Measurements from ENCODE around the gene GID8.
A peak's percentile ranks its signal among the peaks of the same experiment; 100 is the strongest.

GID8 gene

DNA sequence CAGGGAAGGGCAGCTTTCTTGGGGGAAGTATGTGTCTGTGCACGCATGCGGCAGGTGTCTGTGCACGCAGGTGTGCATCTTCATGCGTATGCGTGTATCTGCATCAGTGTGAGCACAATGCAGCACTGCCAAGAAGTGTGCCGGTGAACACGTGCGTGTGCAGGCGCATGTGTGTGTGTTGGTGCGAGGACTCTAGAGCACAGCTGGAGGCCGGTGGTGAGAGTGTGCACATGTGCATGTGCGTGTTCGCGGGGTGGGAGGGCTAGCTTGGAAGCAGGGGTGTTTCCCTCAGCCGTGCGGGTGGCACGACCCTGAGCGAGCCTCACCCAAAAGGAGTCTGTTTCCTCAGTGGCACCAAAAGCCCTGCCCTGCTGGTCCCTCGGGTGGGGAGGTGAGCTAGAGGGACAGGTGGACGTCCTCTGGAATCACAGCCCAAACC lies 22.1 kb downstream of the GID8 start:
- DNase-seq = no peak

DNA sequence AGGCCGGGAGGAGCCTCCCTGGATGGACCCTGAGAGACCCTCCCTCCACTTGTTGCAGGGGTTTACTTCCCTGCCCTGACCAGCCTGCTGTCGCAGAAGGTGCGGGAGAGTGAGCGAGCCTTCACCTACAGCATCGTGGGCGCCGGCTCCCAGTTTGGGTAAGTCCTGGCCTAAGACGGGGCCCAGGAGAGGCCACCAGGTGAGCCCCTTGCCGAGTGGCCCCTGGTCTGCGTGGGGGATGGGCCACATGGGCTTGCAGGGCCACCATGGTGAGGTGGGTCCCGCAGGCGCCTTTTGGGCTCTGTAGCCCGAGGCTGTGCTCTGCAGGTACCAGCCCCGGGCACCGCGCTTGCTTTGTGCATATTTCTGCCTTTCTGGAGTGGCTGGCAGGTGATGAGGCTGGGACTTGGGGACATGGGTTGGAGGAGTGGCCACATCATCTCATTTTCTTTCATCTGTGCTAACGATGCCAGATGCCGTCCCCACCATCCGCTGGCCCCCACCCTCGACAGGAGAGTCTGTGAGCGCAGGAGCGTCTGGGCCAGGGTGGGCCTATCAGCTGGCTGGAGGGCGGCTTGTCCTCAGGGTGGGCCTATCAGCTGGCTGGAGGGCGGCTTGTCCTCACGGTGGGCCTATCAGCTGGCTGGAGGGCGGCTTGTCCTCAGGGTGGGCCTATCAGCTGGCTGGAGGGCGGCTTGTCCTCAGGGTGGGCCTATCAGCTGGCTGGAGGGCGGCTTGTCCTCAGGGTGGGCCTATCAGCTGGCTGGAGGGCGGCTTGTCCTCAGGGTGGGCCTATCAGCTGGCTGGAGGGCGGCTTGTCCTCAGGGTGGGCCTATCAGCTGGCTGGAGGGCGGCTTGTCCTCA lies 22.7 kb downstream of the GID8 start:
- peak; percentile 76 for DNase-seq

GRCh38 chr20:62961310-62961783 lies 23.4 kb downstream of the GID8 start:
- peak; percentile 37 for DNase-seq

- no peak for DNase-seq
Observed at GRCh38 chr20:62961799-62962198, 23.9 kb downstream of the GID8 start.

DNA sequence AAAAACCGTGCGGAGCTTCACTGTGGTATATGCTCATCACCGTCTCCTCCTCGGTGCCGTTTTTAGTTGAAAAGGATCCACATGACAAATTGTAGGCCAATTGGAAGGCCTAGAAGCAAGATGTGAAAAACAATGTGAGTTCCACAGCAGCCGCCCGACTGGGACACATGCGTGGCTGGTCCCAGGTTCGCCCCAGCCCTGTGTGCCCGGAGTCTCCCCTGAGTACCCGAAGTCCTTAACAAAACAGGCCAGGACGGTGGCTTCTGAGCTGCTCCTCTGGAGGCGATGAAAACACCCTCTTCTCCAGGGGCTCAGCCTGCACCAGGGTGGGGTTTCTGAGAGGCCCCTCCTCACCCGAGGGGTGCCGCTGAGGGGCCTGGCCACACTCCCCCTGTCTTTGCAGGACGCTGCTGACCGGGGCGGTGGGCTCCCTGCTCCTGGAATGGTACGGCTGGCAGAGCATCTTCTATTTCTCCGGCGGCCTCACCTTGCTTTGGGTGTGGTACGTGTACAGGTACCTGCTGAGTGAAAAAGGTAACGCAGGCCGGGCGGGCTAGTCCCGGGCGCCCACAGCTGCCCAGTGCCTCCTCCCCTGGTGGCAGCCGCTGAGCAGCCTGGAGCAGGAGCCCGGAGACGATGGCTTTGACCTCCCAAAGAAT lies 24.4 kb downstream of the GID8 start:
- DNase-seq = no peak

DNA sequence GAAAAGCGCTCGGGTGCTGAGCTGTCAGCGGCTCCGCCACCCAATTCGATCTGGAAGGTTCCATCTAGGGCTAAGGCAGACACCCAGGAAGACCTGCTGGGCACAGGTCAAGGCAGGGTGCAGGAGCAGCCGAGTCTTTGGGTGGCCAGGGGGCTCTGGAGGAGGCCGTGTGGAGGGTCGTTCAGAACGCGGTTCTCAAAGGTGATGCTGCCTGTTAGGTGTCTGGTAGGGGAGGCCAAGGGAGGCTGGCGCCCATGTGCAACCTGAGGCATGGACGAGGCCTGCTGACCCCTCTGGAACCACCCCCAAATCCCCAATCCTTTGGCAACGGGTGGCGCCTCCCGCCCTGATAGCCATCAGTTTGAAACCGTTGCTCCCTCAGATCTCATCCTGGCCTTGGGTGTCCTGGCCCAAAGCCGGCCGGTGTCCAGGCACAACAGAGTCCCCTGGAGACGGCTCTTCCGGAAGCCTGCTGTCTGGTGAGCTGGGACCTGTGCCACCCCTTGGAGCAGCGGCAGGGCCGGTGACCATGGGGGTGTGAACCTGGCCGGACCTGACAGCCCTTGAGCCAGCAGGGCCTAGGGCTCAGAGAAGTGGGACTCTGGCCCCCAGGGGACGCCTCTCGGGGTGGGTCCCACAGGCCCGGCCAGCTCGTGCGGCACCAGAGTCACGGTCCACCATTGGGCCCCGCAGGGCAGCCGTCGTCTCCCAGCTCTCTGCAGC lies 25.1 kb downstream of the GID8 start:
- no peak for DNase-seq

GRCh38 chr20:62963614-62964397 lies 25.9 kb downstream of the GID8 start:
- no peak for DNase-seq

GRCh38 chr20:62964700-62965099 lies 26.8 kb downstream of the GID8 start:
- DNase-seq = no peak

- no peak for DNase-seq
Observed at GRCh38 chr20:62965363-62965771, 27.4 kb downstream of the GID8 start.

- no peak for DNase-seq
Observed at GRCh38 chr20:62966212-62967148, 28.5 kb downstream of the GID8 start.

DNA sequence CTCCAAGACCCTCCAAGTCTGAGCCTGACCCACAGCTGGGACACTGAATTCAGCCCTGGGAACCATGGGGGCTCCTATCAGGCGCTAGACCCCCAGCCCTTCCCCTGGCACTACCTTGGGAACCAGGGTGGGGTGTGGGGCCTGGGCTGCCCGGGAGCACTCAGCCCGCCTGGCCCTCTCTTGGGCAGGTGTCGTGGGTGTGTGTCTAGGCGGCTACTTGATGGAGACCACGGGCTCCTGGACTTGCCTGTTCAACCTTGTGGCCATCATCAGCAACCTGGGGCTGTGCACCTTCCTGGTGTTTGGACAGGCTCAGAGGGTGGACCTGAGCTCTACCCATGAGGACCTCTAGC lies 29.2 kb downstream of the GID8 start:
- DNase-seq = no peak

- no peak for DNase-seq
Observed at GRCh38 chr20:62967628-62968351, 29.8 kb downstream of the GID8 start.

GRCh38 chr20:62968378-62969178 lies 30.6 kb downstream of the GID8 start:
- no peak for DNase-seq

GRCh38 chr20:62969179-62969760 lies 31.3 kb downstream of the GID8 start:
- DNase-seq = no peak

DNA sequence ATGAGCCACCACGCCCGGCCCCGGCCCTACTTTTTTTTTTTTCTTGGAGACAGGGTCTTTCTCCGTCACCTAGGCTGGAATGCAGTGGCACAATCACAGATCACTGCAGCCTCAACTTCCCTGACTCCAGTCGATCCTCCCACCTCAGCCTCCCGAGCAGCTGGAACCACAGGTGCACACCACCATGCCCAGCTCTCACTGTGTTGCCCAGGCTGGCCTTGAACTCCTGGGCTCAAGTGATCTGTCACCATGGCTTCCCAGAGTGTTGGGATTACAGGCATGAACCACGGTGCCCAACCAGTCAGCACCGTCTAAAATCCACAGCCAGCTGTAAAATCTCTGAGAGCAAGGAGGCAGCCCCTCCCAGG lies 32.0 kb downstream of the GID8 start:
- DNase-seq = no peak

DNA sequence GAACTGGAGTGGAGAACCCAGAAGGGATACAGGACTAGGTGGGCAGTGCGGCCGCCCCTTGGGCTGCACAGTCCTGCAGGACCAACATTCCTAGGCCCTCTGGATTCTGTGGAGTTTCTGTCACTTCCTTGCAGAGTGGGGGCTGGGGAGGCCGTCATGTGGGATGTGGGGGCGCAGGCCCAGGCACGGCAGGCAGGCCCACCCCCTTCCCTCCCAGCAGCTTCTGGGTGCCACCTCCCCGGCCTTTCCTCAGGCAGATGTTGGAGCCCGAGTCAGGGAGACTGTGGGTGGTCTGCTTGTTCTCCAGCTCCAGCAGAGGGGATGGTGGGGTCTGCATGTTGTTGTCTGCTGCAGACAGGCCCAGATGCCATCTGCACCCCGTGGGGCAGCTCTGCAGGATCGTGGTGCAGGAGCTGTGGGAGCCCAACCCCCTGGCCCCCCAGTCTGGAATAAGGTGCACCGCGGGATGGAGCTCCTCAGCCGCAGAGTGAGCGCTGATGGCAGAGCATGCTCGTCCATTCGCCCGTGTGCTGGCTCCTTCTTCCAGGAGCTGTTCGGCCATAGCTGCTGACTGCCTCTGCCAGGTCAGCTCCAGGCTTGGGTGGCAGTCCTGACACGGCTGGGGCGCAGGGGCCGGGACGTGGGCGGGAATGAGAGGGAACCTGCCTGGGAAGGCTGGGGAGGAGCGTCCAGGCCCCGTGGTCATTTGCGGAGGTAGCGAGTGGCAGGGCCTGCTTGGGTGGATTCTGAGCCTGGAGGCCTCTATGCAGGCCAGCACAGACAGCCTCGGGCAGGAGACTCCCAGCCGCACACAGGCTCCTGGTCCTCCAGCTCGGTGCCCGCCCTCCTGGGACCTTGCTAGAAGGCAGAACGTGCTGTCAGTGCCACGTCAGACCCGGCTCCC lies 32.6 kb downstream of the GID8 start:
- no peak for DNase-seq

- DNase-seq = no peak
Observed at GRCh38 chr20:62971211-62971949, 33.4 kb downstream of the GID8 start.

Measured in NCI-H146 (cell line).